GM12801 (cell line): ENCODE results near the gene USP17L18.
"Not testable (repeated sequence)": the region's sequence is repeated elsewhere in the genome, so short reads cannot be mapped to it uniquely, and the experiment has no call there.

Experiments used
- TF ChIP-seq, protein P1 (sequence below): IDR thresholded peaks from one replicate; pipeline ENCODE4 v1.5.1; 2011; ENCODE audit warnings: control low read depth; ENCODE audit not compliant: insufficient read length; ENCODE audit errors: extremely low read depth

The USP17L18 gene, protein sequence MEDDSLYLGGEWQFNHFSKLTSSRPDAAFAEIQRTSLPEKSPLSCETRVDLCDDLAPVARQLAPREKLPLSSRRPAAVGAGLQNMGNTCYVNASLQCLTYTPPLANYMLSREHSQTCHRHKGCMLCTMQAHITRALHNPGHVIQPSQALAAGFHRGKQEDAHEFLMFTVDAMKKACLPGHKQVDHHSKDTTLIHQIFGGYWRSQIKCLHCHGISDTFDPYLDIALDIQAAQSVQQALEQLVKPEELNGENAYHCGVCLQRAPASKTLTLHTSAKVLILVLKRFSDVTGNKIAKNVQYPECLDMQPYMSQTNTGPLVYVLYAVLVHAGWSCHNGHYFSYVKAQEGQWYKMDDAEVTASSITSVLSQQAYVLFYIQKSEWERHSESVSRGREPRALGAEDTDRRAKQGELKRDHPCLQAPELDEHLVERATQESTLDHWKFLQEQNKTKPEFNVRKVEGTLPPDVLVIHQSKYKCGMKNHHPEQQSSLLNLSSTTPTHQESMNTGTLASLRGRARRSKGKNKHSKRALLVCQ

DNA sequence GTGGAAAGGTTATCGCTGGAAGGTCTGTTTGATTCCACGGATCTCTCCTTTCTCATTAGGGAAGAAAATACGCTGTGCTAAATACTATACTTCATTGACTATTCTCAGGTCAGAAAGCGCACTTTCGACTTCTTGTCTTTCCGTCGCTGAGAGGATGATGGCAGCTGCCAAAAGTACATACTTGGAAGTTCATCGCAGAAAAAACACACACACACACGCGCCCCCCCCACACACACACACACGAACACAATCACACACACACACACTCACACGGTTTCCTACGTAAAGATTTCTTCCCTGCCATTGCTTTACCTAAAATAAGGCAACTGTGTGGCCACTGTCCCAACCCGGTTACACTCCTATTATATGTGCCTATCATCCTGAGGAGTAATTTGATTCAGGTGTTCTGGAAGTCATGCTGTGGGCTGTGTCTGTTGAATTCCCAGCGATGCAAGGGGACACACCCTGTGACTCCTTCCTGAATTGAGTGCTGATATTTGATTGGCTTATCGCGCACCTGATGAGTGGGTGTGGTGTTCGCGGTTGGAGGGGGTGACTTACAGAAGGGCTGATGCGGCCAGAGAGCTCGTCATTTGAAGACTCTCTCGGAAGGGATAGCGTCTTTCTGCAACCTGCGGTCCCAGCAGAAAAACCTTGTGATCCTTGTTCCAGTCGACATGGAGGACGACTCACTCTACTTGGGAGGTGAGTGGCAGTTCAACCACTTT is at the start of gene USP17L18:
Gene USP17L18 (plus strand): TSS at position 678 of the 728 bp plus-strand sequence. CDS start 0 bp downstream, at position 678.
- TF ChIP-seq, protein P1, sequence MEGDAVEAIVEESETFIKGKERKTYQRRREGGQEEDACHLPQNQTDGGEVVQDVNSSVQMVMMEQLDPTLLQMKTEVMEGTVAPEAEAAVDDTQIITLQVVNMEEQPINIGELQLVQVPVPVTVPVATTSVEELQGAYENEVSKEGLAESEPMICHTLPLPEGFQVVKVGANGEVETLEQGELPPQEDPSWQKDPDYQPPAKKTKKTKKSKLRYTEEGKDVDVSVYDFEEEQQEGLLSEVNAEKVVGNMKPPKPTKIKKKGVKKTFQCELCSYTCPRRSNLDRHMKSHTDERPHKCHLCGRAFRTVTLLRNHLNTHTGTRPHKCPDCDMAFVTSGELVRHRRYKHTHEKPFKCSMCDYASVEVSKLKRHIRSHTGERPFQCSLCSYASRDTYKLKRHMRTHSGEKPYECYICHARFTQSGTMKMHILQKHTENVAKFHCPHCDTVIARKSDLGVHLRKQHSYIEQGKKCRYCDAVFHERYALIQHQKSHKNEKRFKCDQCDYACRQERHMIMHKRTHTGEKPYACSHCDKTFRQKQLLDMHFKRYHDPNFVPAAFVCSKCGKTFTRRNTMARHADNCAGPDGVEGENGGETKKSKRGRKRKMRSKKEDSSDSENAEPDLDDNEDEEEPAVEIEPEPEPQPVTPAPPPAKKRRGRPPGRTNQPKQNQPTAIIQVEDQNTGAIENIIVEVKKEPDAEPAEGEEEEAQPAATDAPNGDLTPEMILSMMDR: not testable (repeated sequence)

DNA sequence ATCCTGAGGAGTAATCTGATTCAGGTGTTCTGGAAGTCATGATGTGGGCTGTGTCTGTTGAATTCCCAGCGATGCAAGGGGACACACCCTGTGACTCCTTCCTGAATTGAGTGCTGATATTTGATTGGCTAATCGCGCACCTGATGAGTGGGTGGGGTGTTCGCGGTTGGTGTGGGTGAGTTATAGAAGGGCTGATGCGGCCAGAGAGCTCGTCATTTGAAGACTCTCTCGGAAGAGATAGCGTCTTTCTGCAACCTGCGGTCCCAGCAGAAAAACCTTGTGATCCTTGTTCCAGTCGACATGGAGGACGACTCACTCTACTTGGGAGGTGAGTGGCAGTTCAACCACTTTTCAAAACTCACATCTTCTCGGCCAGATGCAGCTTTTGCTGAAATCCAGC is 38.1 kb upstream of the USP17L18 start, which contains the start of gene USP17L10:
Gene USP17L10 (plus strand): TSS at position 301 of the 400 bp plus-strand sequence. CDS start 0 bp downstream, at position 301.
- TF ChIP-seq, protein P1: not testable (repeated sequence)

DNA sequence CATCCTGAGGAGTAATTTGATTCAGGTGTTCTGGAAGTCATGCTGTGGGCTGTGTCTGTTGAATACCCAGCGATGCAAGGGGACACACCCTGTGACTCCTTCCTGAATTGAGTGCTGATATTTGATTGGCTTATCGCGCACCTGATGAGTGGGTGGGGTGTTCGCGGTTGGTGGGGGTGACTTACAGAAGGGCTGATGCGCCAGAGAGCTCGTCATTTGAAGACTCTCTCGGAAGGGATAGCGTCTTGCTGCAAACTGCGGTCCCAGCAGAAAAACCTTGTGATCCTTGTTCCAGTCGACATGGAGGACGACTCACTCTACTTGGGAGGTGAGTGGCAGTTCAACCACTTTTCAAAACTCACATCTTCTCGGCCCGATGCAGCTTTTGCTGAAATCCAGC is 33.3 kb upstream of the USP17L18 start, which contains the start of gene USP17L11:
Gene USP17L11 (plus strand): TSS at position 301 of the 400 bp plus-strand sequence. CDS start 0 bp downstream, at position 301.
- TF ChIP-seq, protein P1: not testable (repeated sequence)

DNA sequence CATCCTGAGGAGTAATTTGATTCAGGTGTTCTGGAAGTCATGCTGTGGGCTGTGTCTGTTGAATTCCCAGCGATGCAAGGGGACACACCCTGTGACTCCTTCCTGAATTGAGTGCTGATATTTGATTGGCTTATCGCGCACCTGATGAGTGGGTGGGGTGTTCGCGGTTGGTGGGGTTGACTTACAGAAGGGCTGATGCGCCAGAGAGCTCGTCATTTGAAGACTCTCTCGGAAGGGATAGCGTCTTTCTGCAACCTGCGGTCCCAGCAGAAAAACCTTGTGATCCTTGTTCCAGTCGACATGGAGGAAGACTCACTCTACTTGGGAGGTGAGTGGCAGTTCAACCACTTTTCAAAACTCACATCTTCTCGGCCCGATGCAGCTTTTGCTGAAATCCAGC is 28.6 kb upstream of the USP17L18 start, which contains the start of gene USP17L12:
Gene USP17L12 (plus strand): TSS at position 301 of the 400 bp plus-strand sequence. CDS start 0 bp downstream, at position 301.
- TF ChIP-seq, protein P1: not testable (repeated sequence)

DNA sequence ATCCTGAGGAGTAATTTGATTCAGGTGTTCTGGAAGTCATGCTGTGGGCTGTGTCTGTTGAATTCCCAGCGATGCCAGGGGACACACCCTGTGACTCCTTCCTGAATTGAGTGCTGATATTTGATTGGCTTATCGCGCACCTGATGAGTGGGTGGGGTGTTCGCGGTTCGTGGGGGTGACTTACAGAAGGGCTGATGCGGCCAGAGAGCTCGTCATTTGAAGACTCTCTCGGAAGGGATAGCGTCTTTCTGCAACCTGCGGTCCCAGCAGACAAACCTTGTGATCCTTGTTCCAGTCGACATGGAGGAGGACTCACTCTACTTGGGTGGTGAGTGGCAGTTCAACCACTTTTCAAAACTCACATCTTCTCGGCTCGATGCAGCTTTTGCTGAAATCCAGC is 23.8 kb upstream of the USP17L18 start, which contains the start of gene USP17L13:
Gene USP17L13 (plus strand): TSS at position 301 of the 400 bp plus-strand sequence. CDS start 0 bp downstream, at position 301.
- TF ChIP-seq, protein P1: not testable (repeated sequence)

DNA sequence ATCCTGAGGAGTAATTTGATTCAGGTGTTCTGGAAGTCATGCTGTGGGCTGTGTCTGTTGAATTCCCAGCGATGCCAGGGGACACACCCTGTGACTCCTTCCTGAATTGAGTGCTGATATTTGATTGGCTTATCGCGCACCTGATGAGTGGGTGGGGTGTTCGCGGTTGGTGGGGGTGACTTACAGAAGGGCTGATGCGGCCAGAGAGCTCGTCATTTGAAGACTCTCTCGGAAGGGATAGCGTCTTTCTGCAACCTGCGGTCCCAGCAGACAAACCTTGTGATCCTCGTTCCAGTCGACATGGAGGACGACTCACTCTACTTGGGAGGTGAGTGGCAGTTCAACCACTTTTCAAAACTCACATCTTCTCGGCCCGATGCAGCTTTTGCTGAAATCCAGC is 14.3 kb upstream of the USP17L18 start, which contains the start of gene USP17L15:
Gene USP17L15 (plus strand): TSS at position 301 of the 400 bp plus-strand sequence. CDS start 0 bp downstream, at position 301.
- TF ChIP-seq, protein P1: not testable (repeated sequence)
